IMR-90 (cell line): Measurements from ENCODE around the gene TCL1A. TPM values are rescaled to one million over a fixed set of nuclear protein-coding genes. Genes with fewer than 3 reads are reported as not detected.

Source experiments
- ATAC-seq: fragments of 200-7000 bp; cut with Tn5 transposase; 2 replicates; pipeline ENCODE4 v1.9.1; 2020; ENCODE audit warnings: low read depth, mild to moderate bottlenecking, moderate library complexity
- BruUV-seq: library from RNA; stranded (reverse); fragments of 400-500 nt; replicated peaks from 2 replicates; lab custom pipeline; 2021; lab: Mats Ljungman, UMichigan
- CTCF ChIA-PET: fragments of 300-600 bp; formaldehyde crosslinking; extraction: SDS; loops from one replicate; lab custom pipeline; 2021; ENCODE audit warnings: antibody characterized with exemption; lab: Yijun Ruan, JAX
- POLR2A ChIA-PET: fragments of 300-600 bp; sonication (Branson Sonifier 250); formaldehyde crosslinking; loops from one replicate; lab custom pipeline; 2022; ENCODE audit warnings: antibody characterized with exemption; ENCODE audit not compliant: unreplicated experiment; lab: Charles Lee
- DNase-seq: peaks from one replicate; pipeline ENCODE4 v3.0.0; 2013
- H2AFZ ChIP-seq: replicated peaks from 2 replicates; pipeline ENCODE3; 2013; ENCODE audit warnings: low read length, mild to moderate bottlenecking; ENCODE audit not compliant: poor library complexity
- H2AK5ac ChIP-seq: 2 replicates; pipeline ENCODE4 v1.6.1; 2013; ENCODE audit warnings: low read depth, low read length, inconsistent platforms
- H2AK9ac ChIP-seq: replicated peaks from 2 replicates; pipeline ENCODE3; 2013; ENCODE audit warnings: mild to moderate bottlenecking, low read depth, low read length, moderate library complexity; ENCODE audit not compliant: poor library complexity
- H2BK120ac ChIP-seq: 2 replicates; pipeline ENCODE4 v1.6.1; 2013; ENCODE audit warnings: low read depth, low read length, inconsistent platforms
- H2BK15ac ChIP-seq: 3 replicates; pipeline ENCODE4 v1.6.1; 2013; ENCODE audit warnings: low read depth, low read length, inconsistent platforms
- H2BK20ac ChIP-seq: 2 replicates; pipeline ENCODE4 v1.6.1; 2013; ENCODE audit warnings: low read depth, mild to moderate bottlenecking, inconsistent platforms, low read length, moderate library complexity
- H2BK5ac ChIP-seq: 2 replicates; pipeline ENCODE4 v1.6.1; 2013; ENCODE audit warnings: mild to moderate bottlenecking, low read depth, low read length, inconsistent platforms; ENCODE audit not compliant: poor library complexity, severe bottlenecking
- H3K14ac ChIP-seq: replicated peaks from 2 replicates; pipeline ENCODE4 v1.6.1; 2013; ENCODE audit warnings: low read depth, low read length, inconsistent platforms
- H3K18ac ChIP-seq: 2 replicates; pipeline ENCODE4 v1.6.1; 2013; ENCODE audit warnings: low read depth, low read length, control low read depth
- H3K23ac ChIP-seq: 2 replicates; pipeline ENCODE4 v1.6.1; 2013; ENCODE audit warnings: low read depth, low read length, inconsistent platforms
- H3K27ac ChIP-seq: 2 replicates; pipeline ENCODE4 v1.5.1; 2013; ENCODE audit warnings: mild to moderate bottlenecking, control low read depth, low read length; ENCODE audit not compliant: insufficient read depth
- H3K27me3 ChIP-seq: 2 replicates; pipeline ENCODE4 v1.6.1; 2013; ENCODE audit warnings: low read length; ENCODE audit not compliant: control insufficient read depth, insufficient read depth
- H3K36me3 ChIP-seq: 2 replicates; pipeline ENCODE4 v1.6.1; 2013; ENCODE audit warnings: low read length, mixed read lengths; ENCODE audit not compliant: control insufficient read depth, insufficient read depth
- H3K4ac ChIP-seq: 2 replicates; pipeline ENCODE4 v1.6.1; 2013; ENCODE audit warnings: low read depth, low read length, inconsistent platforms
- H3K4me1 ChIP-seq: 2 replicates; pipeline ENCODE4 v1.6.1; 2013; ENCODE audit warnings: low read length, mixed read lengths; ENCODE audit not compliant: control insufficient read depth, insufficient read depth
- H3K4me2 ChIP-seq: 2 replicates; pipeline ENCODE4 v1.6.1; 2013; ENCODE audit warnings: low read depth, mild to moderate bottlenecking, control low read depth, low read length, moderate library complexity
- H3K4me3 ChIP-seq: 2 replicates; pipeline ENCODE4 v1.5.1; 2013; ENCODE audit warnings: low read depth, mild to moderate bottlenecking, control low read depth, low read length, moderate library complexity; ENCODE audit not compliant: insufficient read depth
- H3K56ac ChIP-seq: 2 replicates; pipeline ENCODE4 v1.6.1; 2013; ENCODE audit warnings: low read length, inconsistent platforms; ENCODE audit not compliant: insufficient read depth; ENCODE audit errors: extremely low read depth
- H3K79me1 ChIP-seq, 2 experiments: 2 replicates each; pipeline ENCODE4 v1.6.1; 2013; ENCODE audit warnings: low read length in 2 of 2, inconsistent platforms in 1 of 2, low read depth in 1 of 2
- H3K9ac ChIP-seq: 2 replicates; pipeline ENCODE4 v1.6.1; 2013; ENCODE audit warnings: low read depth, low read length, control low read depth
- H3K9me1 ChIP-seq: 2 replicates; pipeline ENCODE4 v1.6.1; 2013; ENCODE audit warnings: low read length, inconsistent platforms; ENCODE audit not compliant: insufficient read depth
- H3K9me3 ChIP-seq: 2 replicates; pipeline ENCODE4 v1.6.1; 2013; ENCODE audit warnings: low read length; ENCODE audit not compliant: control insufficient read depth, insufficient read depth
- H4K20me1 ChIP-seq: 2 replicates; pipeline ENCODE4 v1.6.1; 2013; ENCODE audit warnings: low read length, inconsistent platforms; ENCODE audit not compliant: insufficient read depth
- H4K5ac ChIP-seq: 2 replicates; pipeline ENCODE4 v1.6.1; 2013; ENCODE audit warnings: mild to moderate bottlenecking, low read depth, low read length, control low read depth
- H4K8ac ChIP-seq, 2 experiments: 2 replicates each; pipeline ENCODE4 v1.6.1; 2013; ENCODE audit warnings: low read depth in 2 of 2, low read length in 2 of 2, control low read depth in 1 of 2, inconsistent platforms in 1 of 2
- H4K91ac ChIP-seq: 2 replicates; pipeline ENCODE4 v1.6.1; 2013; ENCODE audit warnings: low read depth, low read length, inconsistent platforms; ENCODE audit not compliant: insufficient read depth
- BHLHE40 ChIP-seq: fragments of 150-350 bp; IDR thresholded peaks from 2 replicates; pipeline ENCODE4 v1.6.1; 2016; ENCODE audit warnings: mild to moderate bottlenecking, low read depth, low read length
- CEBPB ChIP-seq: IDR thresholded peaks from 2 replicates; pipeline ENCODE4 v1.6.1; 2012; ENCODE audit warnings: low read depth, low read length, improper control_type of control experiment
- CTCF ChIP-seq: conservative IDR thresholded peaks from 2 replicates; pipeline ENCODE4 v1.5.1; 2012; ENCODE audit warnings: mild to moderate bottlenecking, low read depth, low read length, improper control_type of control experiment
- MAFK ChIP-seq: IDR thresholded peaks from 2 replicates; pipeline ENCODE4 v1.6.1; 2012; ENCODE audit warnings: low read depth, low read length, improper control_type of control experiment
- MAZ ChIP-seq: IDR thresholded peaks from 2 replicates; pipeline ENCODE4 v1.6.1; 2012; ENCODE audit warnings: low read depth, mild to moderate bottlenecking, low read length, improper control_type of control experiment, moderate library complexity, borderline replicate concordance
- NFE2L2 ChIP-seq: fragments of 150-350 bp; IDR thresholded peaks from 2 replicates; pipeline ENCODE4 v1.6.1; 2016; ENCODE audit warnings: low read depth, mild to moderate bottlenecking, low read length
- RAD21 ChIP-seq: IDR thresholded peaks from 2 replicates; pipeline ENCODE4 v1.6.1; 2012; ENCODE audit warnings: low read length, improper control_type of control experiment
- RCOR1 ChIP-seq: IDR thresholded peaks from 2 replicates; pipeline ENCODE4 v1.6.1; 2012; ENCODE audit warnings: mild to moderate bottlenecking, low read length, improper control_type of control experiment; ENCODE audit not compliant: insufficient replicate concordance
- RFX5 ChIP-seq: IDR thresholded peaks from 2 replicates; pipeline ENCODE4 v1.8.0; 2012; ENCODE audit warnings: low read depth, mild to moderate bottlenecking, low read length, moderate library complexity
- USF2 ChIP-seq: fragments of 150-350 bp; IDR thresholded peaks from 2 replicates; pipeline ENCODE4 v1.6.1; 2017; ENCODE audit warnings: mild to moderate bottlenecking, antibody characterized with exemption, low read length, low read depth
- WGBS, 2 experiments: methylation state at CpG; one replicate each; pipeline versions ENCODE4 v1.1.5 to v1.1.7; 2013; ENCODE audit warnings: missing lambda C conversion rate in 2 of 2; ENCODE audit not compliant: insufficient read length in 1 of 2; ENCODE audit errors: extremely low coverage in 2 of 2; 5-methylcytosine and 5-hydroxymethylcytosine counted together
- dilution Hi-C: fragments of 300-500 bp; cut with HindIII; formaldehyde crosslinking; loops from one replicate; pipeline ENCODE4 v1.14.3; 2018; ENCODE audit warnings: low sequenced_read_pairs; ENCODE audit not compliant: unreplicated experiment
- in situ Hi-C: fragments of 300-500 bp; cut with MboI; formaldehyde crosslinking; loops from 3 replicates; pipeline ENCODE4 v1.14.3; 2019; ENCODE audit warnings: low sequenced_read_pairs, inconsistent platforms, mixed read lengths
- intact Hi-C: fragments of 100-400 bp; cut with micrococcal nuclease; formaldehyde crosslinking; loops from 2 replicates; pipeline ENCODE4 v1.10.0; 2022
- polyA plus RNA-seq, 3 experiments: library from polyadenylated mRNA; depleted of rRNA; stranded (reverse); fragments of >200 nt; gene quantifications; 2 replicates each; pipeline ENCODE4 v1.2.3, GENCODE V29; 2012; ENCODE audit warnings: low replicate concordance in 1 of 3
- total RNA-seq: library from RNA; depleted of rRNA; stranded (reverse); fragments of >200 nt; gene quantifications from 2 replicates; pipeline ENCODE4 v1.2.3, GENCODE V29; 2012

TCL1A gene
- total and polyA plus RNA-seq, 2 of the 4 experiments (the other 2 are of a cell fraction): not detected

- no peak overlapping the region for H3K56ac ChIP-seq
- 20% methylated on average over 1 of the region's 15 CpGs; no CpG with 5 or more reads in 1 of the 2 experiments for WGBS, 2 experiments
- no peak overlapping the region for H3K4ac ChIP-seq
- no peak overlapping the region for H4K5ac ChIP-seq
- H2BK120ac ChIP-seq: no peak overlapping the region
- H3K27ac ChIP-seq: no peak overlapping the region
- TF ChIP-seq MAZ: no peak
- TF ChIP-seq CEBPB: no peak
- no peak for TF ChIP-seq USF2
- no peak for TF ChIP-seq BHLHE40
- no peak for TF ChIP-seq CTCF
- TF ChIP-seq NFE2L2: no peak
- no peak for TF ChIP-seq MAFK
- TF ChIP-seq RCOR1: no peak
- no peak for TF ChIP-seq RAD21
- no peak for TF ChIP-seq RFX5
- no peaks in the 10 kb centered on the region for H3K9me1 ChIP-seq
- H3K18ac ChIP-seq: no peak overlapping the region
- H2AFZ ChIP-seq: no peak overlapping the region
- H4K91ac ChIP-seq: no peak overlapping the region
- H4K8ac ChIP-seq: no peak overlapping the region
- DNase-seq (no peak), ATAC-seq (no peak)
- in situ Hi-C loops (no loop called here), intact Hi-C loops (no loop called here), dilution Hi-C loops (no loop called here)
- H3K4me1 ChIP-seq: no peaks in the 10 kb centered on the region
- no peaks in the 10 kb centered on the region for H3K36me3 ChIP-seq
- H3K23ac ChIP-seq: no peak overlapping the region
- no TSS peak for BruUV-seq
- H2BK5ac ChIP-seq: no peak overlapping the region
- ChIA-PET POLR2A (no interaction called here), CTCF (interaction anchor here (0.7 to 1.0 kb wide), 2 partner anchors 30 to 304 kb away, joined by 3 read pairs; no protein-coding TSS in a partner anchor)
- H2BK15ac ChIP-seq: no peak overlapping the region
- H3K79me1 ChIP-seq: no peaks in the 10 kb centered on the region
- no peak overlapping the region for H2AK9ac ChIP-seq
- no peak overlapping the region for H3K4me3 ChIP-seq
- H3K9ac ChIP-seq: no peak overlapping the region
- H2AK5ac ChIP-seq: no peak overlapping the region
- no peaks in the 10 kb centered on the region for H3K9me3 ChIP-seq
- H4K20me1 ChIP-seq: no peaks in the 10 kb centered on the region
- no peak overlapping the region for H2BK20ac ChIP-seq
- no peaks in the 10 kb centered on the region for H3K27me3 ChIP-seq
- H3K14ac ChIP-seq: no peak overlapping the region
- H3K4me2 ChIP-seq: no peak overlapping the region
Measured at GRCh38 chr14:95696741-95697140, 17.2 kb downstream of the TCL1A start.
